ENCODE data around the gene COL6A3.

COL6A3 gene

DNA sequence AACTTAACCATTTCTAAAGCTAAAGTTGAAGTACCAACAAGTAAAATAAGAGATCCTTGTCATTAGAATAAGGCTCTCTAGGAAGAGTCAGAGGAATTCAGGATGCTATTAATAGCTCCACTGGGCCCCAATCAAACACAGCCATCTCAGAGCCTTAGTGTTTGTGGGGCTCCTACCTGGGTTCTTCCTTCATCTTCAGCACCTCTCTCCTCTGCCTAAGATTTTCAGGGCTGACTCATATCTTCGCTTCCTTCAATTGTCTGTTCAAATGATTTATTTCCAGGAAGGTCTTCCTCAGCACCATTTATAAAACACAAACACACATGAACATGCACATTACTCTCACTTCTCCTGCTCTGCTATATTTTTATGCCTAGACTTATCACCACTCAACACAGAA is 119.5 kb downstream of the COL6A3 start:
- DNase-seq = no peak

GRCh38 chr2:237293978-237294377 is 120.0 kb downstream of the COL6A3 start:
- no peak for DNase-seq

DNA sequence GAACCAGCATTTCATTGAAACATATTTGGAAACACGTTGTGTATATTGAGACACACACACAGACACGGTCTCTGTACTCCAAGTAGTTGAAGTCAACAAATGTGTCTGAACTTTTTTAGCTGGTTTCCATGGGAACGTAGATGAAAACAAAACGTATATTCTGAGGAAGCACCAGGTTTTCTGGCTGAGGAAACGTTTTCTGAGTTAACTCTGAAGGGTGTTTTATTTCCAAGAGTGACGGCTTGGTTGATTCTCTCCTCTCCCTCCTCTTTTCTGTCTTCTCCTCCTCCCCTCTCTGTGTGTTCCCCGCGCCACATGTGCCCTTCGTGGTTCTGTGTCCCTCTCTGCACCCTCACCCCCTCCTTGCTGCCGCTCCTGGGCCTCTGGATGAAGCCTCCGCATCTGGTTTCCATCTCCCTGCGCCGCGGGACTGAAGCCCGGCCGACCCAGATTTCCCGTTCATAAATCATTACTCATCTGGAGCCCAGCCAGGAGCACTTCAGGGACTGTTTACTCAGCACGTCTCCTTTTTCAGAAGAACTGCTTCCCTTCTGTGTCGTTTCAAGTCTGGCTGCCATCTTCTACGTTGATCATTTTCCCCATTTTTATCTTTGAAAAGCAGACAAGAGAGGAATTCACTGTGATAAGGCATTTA is 122.7 kb downstream of the COL6A3 start:
- DNase-seq = peak; percentile 5 to 47

GRCh38 chr2:237290261-237290660 is 123.7 kb downstream of the COL6A3 start:
- no peak for DNase-seq

DNA sequence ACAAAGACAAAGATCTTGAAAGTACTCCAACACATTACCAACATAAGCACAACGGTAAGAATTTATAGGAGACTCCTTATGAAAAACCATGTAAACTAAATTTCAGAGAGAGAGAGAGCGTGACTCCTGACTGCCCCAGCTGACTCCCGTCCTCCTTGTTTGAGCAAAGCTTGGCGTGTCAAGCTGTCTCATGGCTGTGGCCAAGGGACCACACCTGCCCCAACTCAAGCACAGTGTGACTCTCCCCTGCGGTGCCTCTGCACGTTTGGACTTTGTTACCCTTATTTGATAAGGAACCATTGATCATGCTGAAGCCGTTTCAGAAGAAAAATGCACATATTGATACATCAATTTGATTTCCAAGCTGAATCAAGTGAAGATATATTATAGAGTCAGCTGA is 124.8 kb downstream of the COL6A3 start:
- DNase-seq = no peak

GRCh38 chr2:237287872-237288271 is 126.1 kb downstream of the COL6A3 start:
- no peak for DNase-seq

GRCh38 chr2:237283131-237283928 is 130.6 kb downstream of the COL6A3 start:
- DNase-seq = no peak

DNA sequence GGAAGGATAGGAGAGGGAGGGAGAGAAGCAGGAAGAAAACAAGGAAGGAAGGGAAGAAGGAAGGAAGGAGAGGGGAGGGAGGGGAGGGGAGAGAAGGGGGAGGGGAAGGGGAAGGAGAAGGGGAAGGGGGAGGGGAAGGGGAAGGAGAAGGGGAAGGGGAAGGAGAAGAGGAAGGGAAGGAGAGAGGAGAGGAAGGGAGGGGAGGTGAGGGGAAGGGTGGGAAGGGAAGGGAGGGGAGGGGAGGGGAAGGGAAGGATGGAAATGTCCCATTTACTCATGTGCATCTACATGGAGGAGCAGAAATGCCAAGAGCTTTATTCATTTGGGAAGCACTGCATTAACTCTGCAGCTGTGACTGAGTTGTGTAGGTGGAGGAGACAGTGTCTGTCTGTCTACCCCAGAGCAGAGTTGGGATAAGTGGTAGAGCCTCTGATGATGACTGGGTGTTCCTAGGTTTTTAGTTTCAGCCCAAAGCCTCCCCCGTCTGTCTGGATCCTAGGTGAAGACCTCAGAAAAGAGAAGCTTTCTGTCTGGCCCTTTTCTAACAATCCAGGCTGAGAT is 131.3 kb downstream of the COL6A3 start:
- no peak for DNase-seq

DNA sequence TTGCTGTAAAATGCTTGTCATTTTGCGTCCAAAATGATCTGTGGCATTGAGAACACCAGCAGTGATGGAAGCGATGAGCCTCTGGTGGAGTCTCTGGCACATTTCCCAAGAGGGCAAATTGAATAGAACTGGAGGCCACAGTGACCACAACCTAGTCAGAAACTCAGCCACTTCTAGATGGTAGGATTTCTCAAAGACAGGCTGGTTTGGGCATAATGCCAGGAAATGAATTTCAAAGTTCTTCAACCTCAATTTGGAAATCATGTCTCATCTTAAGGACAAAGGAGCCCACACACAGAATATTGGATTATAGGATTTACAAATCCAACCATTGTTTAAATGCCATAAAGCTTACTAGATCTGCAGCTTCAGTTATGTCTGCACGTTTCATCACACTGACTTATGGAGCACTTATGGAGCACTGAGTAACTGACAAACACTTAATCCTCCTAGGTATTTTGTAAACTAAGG is 132.1 kb downstream of the COL6A3 start:
- DNase-seq = no peak

DNA sequence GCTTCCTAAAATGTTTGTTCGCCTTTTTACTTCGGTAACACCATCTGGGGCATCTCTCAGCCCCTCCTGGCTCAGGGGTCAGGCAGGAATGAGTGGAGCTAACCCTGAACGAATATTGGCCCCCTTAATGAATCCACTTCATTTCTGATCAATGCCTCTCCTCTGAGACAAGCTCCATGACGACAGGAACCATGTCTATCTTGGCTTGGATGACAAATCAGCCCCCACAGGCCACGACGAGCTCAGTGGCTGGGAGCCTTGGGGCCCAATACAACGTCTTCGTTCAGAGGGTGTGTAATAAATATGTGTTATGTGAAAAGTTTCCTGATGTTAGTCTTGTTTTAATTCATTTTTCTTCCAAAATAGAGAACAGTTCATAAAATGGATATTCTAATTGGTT is 133.0 kb downstream of the COL6A3 start:
- no peak for DNase-seq

GRCh38 chr2:237280229-237280628 is 133.7 kb downstream of the COL6A3 start:
- no peak for DNase-seq

- no peak for DNase-seq
Observed at GRCh38 chr2:237279012-237279768, 134.8 kb downstream of the COL6A3 start.

- DNase-seq = no peak
Observed at GRCh38 chr2:237278568-237278967, 135.4 kb downstream of the COL6A3 start.

- DNase-seq = no peak
Observed at GRCh38 chr2:237276716-237277490, 137.1 kb downstream of the COL6A3 start.
